ENCODE data around the gene USP48.

USP48 gene

DNA sequence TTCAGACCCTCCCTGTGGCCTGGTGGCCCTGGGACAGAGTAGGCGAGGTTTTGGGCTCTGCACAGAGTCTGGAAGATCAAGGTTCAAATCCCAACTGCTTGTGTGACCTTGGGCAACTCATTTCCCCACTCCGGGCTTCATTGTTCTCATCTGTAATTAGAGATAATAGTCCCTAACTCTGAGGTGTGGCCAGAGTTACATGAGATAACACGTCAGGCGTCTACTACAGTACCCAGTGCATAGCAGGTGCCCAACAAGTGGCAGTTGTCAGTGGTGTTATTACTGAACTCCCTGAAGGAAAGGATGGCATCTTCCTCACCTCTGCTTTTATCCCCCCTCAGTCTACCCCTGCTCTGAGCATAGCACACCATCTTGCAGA, 134.6 kb downstream of the USP48 start:
- no peak overlapping the region for H3K27ac ChIP-seq
- TF ChIP-seq CTCF (conservative IDR thresholded peaks at IDR 0.05) = no peak

- no peak overlapping the region for H3K27ac ChIP-seq
- TF ChIP-seq CTCF (conservative IDR thresholded peaks at IDR 0.05) = no peak
These were observed 135.3 kb downstream of the USP48 start for GRCh38 chr1:21647431-21648351.

DNA sequence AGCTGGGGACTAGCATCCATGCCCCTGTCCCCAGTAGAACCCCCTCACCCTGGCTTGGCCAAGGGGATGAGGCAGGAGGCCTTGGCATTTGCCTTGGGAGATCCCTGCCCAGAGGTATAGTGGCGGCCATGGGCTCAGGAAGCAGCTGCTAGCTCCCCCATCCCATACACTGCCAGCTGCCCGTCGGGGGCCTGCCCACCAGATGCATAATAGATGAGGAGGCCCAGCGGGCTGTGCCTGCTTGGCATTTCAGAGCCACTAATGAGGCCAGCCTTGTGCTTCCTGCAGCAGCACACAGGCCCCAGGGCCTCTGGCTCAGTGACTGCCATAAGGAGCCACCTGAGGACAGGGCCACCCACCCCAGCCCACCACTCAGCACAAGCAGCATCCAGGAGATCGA, 137.4 kb downstream of the USP48 start:
- H3K27ac ChIP-seq = no peak overlapping the region
- TF ChIP-seq CTCF (conservative IDR thresholded peaks at IDR 0.05) = no peak

GRCh38 chr1:21644906-21645305, 138.0 kb downstream of the USP48 start:
- H3K27ac ChIP-seq = no peak overlapping the region
- no peak for TF ChIP-seq CTCF (conservative IDR thresholded peaks at IDR 0.05)

GRCh38 chr1:21644348-21644747, 138.6 kb downstream of the USP48 start:
- no peak for TF ChIP-seq CTCF (conservative IDR thresholded peaks at IDR 0.05)
- no peak overlapping the region for H3K27ac ChIP-seq

DNA sequence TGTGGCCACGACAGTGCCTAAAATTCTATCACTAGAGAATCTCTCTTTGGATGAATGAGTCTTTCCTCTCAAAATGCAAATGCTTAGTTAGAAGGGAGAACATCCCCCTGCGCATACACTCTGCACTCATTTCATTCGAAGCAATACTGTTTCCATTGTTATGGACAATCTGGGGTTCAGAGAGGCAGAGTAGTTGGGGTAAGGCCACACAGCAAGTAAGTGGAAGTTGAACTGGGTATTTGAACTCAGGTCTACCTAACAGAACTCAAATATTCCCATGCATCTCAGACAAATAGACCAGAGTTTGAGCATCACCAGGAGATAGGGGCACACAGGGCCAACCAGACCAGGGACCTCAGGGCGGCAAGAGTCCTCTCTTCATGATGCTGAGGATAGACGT, 139.3 kb downstream of the USP48 start:
- H3K27ac ChIP-seq = no peak overlapping the region
- no peak for TF ChIP-seq CTCF (conservative IDR thresholded peaks at IDR 0.05)

GRCh38 chr1:21641967-21642739, 140.8 kb downstream of the USP48 start:
- peak overlapping the region; percentile 11; the same call in 1 of the 2 replicates for H3K27ac ChIP-seq
- TF ChIP-seq CTCF (conservative IDR thresholded peaks at IDR 0.05) = no peak

Data from VCaP (cell line).